Activated CD4-positive, alpha-beta T cell treated with anti-CD3 and anti-CD28 coated beads, Interleukin-2, Interleukin-4, amounts not matched to agents 100 ng/mL and 50 ng/mL, durations not matched to agents 16 hours and 8 hours (primary cell): Measurements from ENCODE around the gene OLIG1.

Experiments used
- DNase-seq: peaks from one replicate; pipeline ENCODE4 v3.0.0-alpha.2; 2020; ENCODE audit warnings: low spot score

Gene OLIG1

GRCh38 chr21:33101300-33101911 lies 31.5 kb downstream of the OLIG1 start:
- no peak for DNase-seq

GRCh38 chr21:33105088-33105487 lies 35.1 kb downstream of the OLIG1 start:
- no peak for DNase-seq

- no peak for DNase-seq
Observed at GRCh38 chr21:33108228-33108627, 38.3 kb downstream of the OLIG1 start.

- DNase-seq = no peak
Observed at GRCh38 chr21:33109574-33110339, 39.8 kb downstream of the OLIG1 start.

GRCh38 chr21:33110340-33110715 lies 40.4 kb downstream of the OLIG1 start:
- no peak for DNase-seq

DNA sequence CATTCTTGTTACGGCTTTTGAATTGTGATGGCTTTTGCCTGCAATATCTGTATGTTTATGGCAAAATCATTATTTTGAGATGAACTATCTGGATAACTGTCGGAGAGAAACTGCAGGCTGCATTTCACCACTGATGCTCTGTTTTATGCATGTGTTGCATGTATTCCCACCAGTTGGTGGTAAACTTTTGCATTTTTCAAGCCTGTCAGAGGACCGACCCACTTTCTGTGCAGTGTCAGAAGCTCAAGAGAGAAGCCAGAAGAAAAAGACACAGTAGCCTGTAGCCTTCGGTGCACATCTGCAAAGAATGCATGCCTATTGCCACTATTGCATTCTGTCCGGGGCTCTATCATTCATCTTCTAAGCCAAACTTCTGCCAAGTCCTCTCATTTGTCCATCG lies 41.6 kb downstream of the OLIG1 start:
- DNase-seq = no peak

- DNase-seq = no peak
Observed at GRCh38 chr21:33112151-33112550, 42.2 kb downstream of the OLIG1 start.

DNA sequence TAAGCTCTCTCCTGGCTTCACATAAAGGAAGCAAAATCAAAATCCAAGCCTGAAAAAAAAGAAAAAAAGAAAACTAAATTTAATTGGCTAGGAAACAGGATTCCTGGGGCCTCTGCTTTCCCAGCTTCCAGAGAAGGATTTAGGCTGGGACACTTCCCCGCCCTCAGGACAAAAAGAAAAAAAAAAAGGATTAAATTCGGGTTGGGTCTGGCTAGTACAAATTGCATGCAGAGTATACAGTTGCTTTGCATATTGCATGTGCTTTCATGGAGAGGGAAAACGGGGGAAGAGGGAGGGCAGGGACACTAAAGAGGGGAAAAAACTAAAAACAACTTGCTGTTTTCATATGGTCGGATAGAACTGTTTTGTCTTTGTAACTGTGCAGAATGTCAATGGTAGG lies 42.7 kb downstream of the OLIG1 start:
- no peak for DNase-seq

DNA sequence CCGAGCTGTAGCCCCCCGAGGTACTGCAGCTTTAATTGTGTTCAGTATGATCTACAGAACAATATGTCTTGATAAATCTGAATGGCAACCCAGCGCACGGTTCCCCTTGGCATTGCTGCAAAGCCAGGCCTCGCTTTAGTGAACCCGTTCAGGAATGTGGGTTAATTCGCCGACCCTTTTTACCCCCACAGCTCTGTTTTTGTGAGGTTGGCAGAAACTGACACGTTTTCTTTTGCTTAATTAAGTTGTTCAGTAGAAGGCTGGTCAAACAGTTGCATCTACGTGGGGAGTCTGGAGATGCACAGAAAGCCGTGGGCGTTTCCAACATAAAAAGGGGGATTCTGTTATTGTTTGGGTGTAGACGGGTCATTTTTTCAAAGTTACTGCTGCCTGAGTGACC lies 43.2 kb downstream of the OLIG1 start:
- no peak for DNase-seq

GRCh38 chr21:33114276-33114675 lies 44.3 kb downstream of the OLIG1 start:
- DNase-seq = no peak

GRCh38 chr21:33115631-33116510 lies 45.9 kb downstream of the OLIG1 start:
- no peak for DNase-seq

- DNase-seq = no peak
Observed at GRCh38 chr21:33116676-33117075, 46.7 kb downstream of the OLIG1 start.

- DNase-seq = no peak
Observed at GRCh38 chr21:33117101-33117888, 47.4 kb downstream of the OLIG1 start.
